Pulmonary artery endothelial cell (primary cell): ENCODE results near the gene HSF2BP. TPM values are rescaled to one million over a fixed set of nuclear protein-coding genes. Genes with fewer than 3 reads are reported as not detected.
A peak's percentile ranks its signal among the peaks of the same experiment; 100 is the strongest.
"Not testable (repeated sequence)": the region's sequence is repeated elsewhere in the genome, so short reads cannot be mapped to it uniquely, and the experiment has no call there.

Experiments used
- DNase-seq: peaks from one replicate; pipeline ENCODE4 v3.0.0-alpha.2; 2011; ENCODE audit warnings: low read depth, low spot score
- total RNA-seq: library from RNA; depleted of rRNA; stranded (reverse); fragments of >200 nt; gene quantifications from 2 replicates; pipeline ENCODE4 v1.2.3, GENCODE V29; 2014

Gene HSF2BP
- total RNA-seq, 1 donor from 2014 or later: 1.7 TPM

GRCh38 chr21:43687566-43688399 lies 28.5 kb upstream of the HSF2BP start:
- no peak for DNase-seq

GRCh38 chr21:43686811-43687565 lies 27.7 kb upstream of the HSF2BP start:
- DNase-seq: no peak

- peak; percentile 40 for DNase-seq
Measured at GRCh38 chr21:43684424-43684823, 25.1 kb upstream of the HSF2BP start.

- no peak for DNase-seq
Measured at GRCh38 chr21:43681650-43682049, 22.4 kb upstream of the HSF2BP start.

- DNase-seq: not testable (repeated sequence)
Measured at GRCh38 chr21:43680421-43680820, 21.1 kb upstream of the HSF2BP start.

GRCh38 chr21:43679951-43680350 lies 20.7 kb upstream of the HSF2BP start:
- DNase-seq: no peak

GRCh38 chr21:43676391-43676790 lies 17.1 kb upstream of the HSF2BP start:
- DNase-seq: no peak

- DNase-seq: no peak
Measured at GRCh38 chr21:43675871-43676270, 16.6 kb upstream of the HSF2BP start.

GRCh38 chr21:43669828-43670605 lies 10.7 kb upstream of the HSF2BP start:
- no peak for DNase-seq

- no peak for DNase-seq
Measured at GRCh38 chr21:43667191-43667904, 8.1 kb upstream of the HSF2BP start.

- no peak for DNase-seq
Measured at GRCh38 chr21:43665879-43666278, 6.6 kb upstream of the HSF2BP start.

- DNase-seq: no peak
Measured at GRCh38 chr21:43664358-43664757, 5.1 kb upstream of the HSF2BP start.

GRCh38 chr21:43663033-43663432 lies 3.7 kb upstream of the HSF2BP start:
- DNase-seq: no peak

- no peak for DNase-seq
Measured at GRCh38 chr21:43662286-43662685, 3.0 kb upstream of the HSF2BP start.

GRCh38 chr21:43658769-43659135 lies 536 bp downstream of the HSF2BP start:
- DNase-seq: no peak

GRCh38 chr21:43658088-43658741 lies 1.1 kb downstream of the HSF2BP start:
- DNase-seq: no peak

GRCh38 chr21:43657355-43658087 lies 1.8 kb downstream of the HSF2BP start:
- DNase-seq: peak; percentile 88

GRCh38 chr21:43654806-43655489 lies 4.3 kb downstream of the HSF2BP start:
- DNase-seq: no peak

- DNase-seq: no peak
Measured at GRCh38 chr21:43653626-43654025, 5.7 kb downstream of the HSF2BP start.
